Ovary (tissue), 3 donors: ENCODE data around the gene ARHGAP23.
A peak's percentile ranks its signal among the peaks of the same experiment; 100 is the strongest.
"Not testable (repeated sequence)": the region's sequence is repeated elsewhere in the genome, so short reads cannot be mapped to it uniquely, and the experiment has no call there.

Experiments used
- EP300 ChIP-seq: sonication (generic); formaldehyde crosslinking; IDR thresholded peaks from one replicate; pipeline ENCODE4 v1.6.1; 2017; ENCODE audit warnings: antibody characterized with exemption
- POLR2A ChIP-seq: fragments of 450-650 bp; IDR thresholded peaks from one replicate; pipeline ENCODE4 v1.6.1; 2017; ENCODE audit warnings: antibody characterized with exemption, mild to moderate bottlenecking, moderate library complexity
- TF ChIP-seq, protein P1 (sequence below), 3 donors: fragments of 450-650 bp in 2 of 3; fragments of 200-600 bp in 1 of 3; IDR thresholded peaks; one replicate each; pipeline versions ENCODE4 v1.5.1 to v1.8.0; 2016 to 2022; ENCODE audit warnings: antibody characterized with exemption in 3 of 3, mild to moderate bottlenecking in 1 of 3
- donor health status: DM: no; HTN: no; CAD: no.

DNA sequence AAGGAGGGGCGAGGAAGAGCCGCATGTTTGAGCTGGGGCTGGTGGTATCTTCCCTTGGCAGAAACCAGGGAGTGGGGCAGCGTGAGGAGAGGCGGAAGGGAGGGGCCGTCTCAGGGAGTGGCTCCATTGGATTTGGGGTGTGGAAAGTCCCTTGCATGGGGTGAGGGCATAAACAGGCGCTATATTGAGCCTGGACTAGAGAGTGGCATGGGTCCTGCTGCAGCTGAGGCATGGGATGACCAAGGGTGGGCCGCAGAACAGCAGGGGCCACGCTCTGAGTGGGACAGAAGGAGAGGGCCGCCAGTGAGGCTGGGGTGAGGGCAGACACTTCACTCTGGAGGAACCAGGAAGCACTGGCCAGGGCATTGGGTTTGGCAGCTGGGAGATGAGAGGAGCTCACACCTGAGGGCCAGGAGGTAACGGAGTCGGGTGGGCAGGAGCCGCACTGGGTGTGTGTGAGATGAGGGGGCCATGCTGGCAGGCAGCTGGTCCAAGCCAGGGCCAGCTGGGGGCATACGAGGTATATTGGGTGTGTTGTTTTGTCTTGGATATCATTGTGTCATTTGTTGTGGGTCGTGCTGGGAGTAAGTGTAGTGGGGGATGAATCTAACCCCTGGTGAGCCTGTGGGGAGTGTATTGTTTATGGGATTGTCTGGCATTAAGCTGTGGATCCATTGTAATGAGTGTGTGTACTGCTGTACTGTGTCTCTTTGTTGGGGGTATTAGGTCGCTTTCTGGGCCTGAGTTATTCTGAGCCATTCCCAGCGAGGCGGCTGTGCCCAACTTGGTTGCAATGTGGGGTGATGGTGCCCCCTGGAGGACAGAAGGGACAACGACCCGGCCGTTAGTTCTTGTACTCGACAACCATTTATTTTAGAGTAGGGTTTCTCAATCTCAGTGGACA is 56.2 kb downstream of the ARHGAP23 start:
- TF ChIP-seq POLR2A, EP300: not testable (repeated sequence)
- TF ChIP-seq, protein P1, sequence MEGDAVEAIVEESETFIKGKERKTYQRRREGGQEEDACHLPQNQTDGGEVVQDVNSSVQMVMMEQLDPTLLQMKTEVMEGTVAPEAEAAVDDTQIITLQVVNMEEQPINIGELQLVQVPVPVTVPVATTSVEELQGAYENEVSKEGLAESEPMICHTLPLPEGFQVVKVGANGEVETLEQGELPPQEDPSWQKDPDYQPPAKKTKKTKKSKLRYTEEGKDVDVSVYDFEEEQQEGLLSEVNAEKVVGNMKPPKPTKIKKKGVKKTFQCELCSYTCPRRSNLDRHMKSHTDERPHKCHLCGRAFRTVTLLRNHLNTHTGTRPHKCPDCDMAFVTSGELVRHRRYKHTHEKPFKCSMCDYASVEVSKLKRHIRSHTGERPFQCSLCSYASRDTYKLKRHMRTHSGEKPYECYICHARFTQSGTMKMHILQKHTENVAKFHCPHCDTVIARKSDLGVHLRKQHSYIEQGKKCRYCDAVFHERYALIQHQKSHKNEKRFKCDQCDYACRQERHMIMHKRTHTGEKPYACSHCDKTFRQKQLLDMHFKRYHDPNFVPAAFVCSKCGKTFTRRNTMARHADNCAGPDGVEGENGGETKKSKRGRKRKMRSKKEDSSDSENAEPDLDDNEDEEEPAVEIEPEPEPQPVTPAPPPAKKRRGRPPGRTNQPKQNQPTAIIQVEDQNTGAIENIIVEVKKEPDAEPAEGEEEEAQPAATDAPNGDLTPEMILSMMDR (IDR thresholded peaks at IDR 0.05), result peak; percentile 51 to 88 (median 88)
